ENCODE data around the gene BCL2L13. TPM values are rescaled to one million over a fixed set of nuclear protein-coding genes. Genes with fewer than 3 reads are reported as not detected.

Gene BCL2L13
- total and polyA plus RNA-seq, 10 donors = 13.4 to 53.5 (median 35.9) TPM

- H3K27me3 ChIP-seq (replicated peaks in 1 of 7) = no peaks in the 10 kb centered on the region
- H3K4me3 ChIP-seq = no peak overlapping the region
- H3K36me3 ChIP-seq = peaks cover 0 to 67% (median 36%) of the 10 kb centered on the region in 6 donors
- H3K9me3 ChIP-seq = no peaks in the 10 kb centered on the region
- intact Hi-C loops (cut with DNase I; ENCODE audit: low total_unique reads) = no loop called here
- no peak for TF ChIP-seq POLR2AphosphoS5 (IDR thresholded peaks at IDR 0.05)
- TF ChIP-seq POLR2A (IDR thresholded peaks at IDR 0.05) = no peak
- no peak for TF ChIP-seq CTCF (IDR thresholded peaks at IDR 0.05 in 8 of 11, conservative IDR thresholded peaks at IDR 0.05 in 3 of 11)
- peak overlapping the region in 4 of 8 donors; percentile 1 to 28 (median 21) for H3K27ac ChIP-seq
- WGBS, 5 donors = 81 to 86% (median 86%) methylated on average over 13 of the region's 13 CpGs
- DNase-seq = no peak
- peaks cover 0 to 20% (median 7%) of the 10 kb centered on the region in 6 donors for H3K4me1 ChIP-seq
Observed at GRCh38 chr22:17726006-17726927, 87.7 kb downstream of the BCL2L13 start.

- peak in 1 of 3 donors; percentile 31 for TF ChIP-seq POLR2AphosphoS5 (IDR thresholded peaks at IDR 0.05)
- TF ChIP-seq POLR2A (IDR thresholded peaks at IDR 0.05) = no peak
- Histone ChIP-seq H3K4me3 (no peak overlapping the region), H3K4me1 (peaks cover 0 to 20% (median 7%) of the 10 kb centered on the region in 6 donors), H3K27me3 (replicated peaks in 1 of 7) (no peaks in the 10 kb centered on the region), H3K36me3 (peaks cover 0 to 77% (median 38%) of the 10 kb centered on the region in 6 donors), H3K27ac (peak overlapping the region in 4 of 8 donors; percentile 1 to 28 (median 21)), H3K9me3 (no peaks in the 10 kb centered on the region)
- DNase-seq = no peak
- intact Hi-C loops (cut with DNase I; ENCODE audit: low total_unique reads) = no loop called here
- WGBS, 5 donors = 54 to 73% (median 68%) methylated on average over 18 of the region's 18 CpGs
Observed at GRCh38 chr22:17726928-17727897, 88.7 kb downstream of the BCL2L13 start.

- Histone ChIP-seq H3K27ac (no peak overlapping the region), H3K9me3 (no peaks in the 10 kb centered on the region), H3K27me3 (replicated peaks in 1 of 7) (no peaks in the 10 kb centered on the region), H3K36me3 (peaks cover 0 to 83% (median 52%) of the 10 kb centered on the region in 6 donors), H3K4me1 (peaks cover 0 to 21% (median 7%) of the 10 kb centered on the region in 6 donors), H3K4me3 (no peak overlapping the region)
- no peak for DNase-seq
- intact Hi-C loops (cut with DNase I; ENCODE audit: low total_unique reads) = no loop called here
- WGBS, 5 donors = 92 to 94% (median 93%) methylated on average over 8 of the region's 8 CpGs
- TF ChIP-seq POLR2A (IDR thresholded peaks at IDR 0.05) = no peak
- no peak for TF ChIP-seq CTCF (IDR thresholded peaks at IDR 0.05 in 8 of 11, conservative IDR thresholded peaks at IDR 0.05 in 3 of 11)
- no peak for TF ChIP-seq POLR2AphosphoS5 (IDR thresholded peaks at IDR 0.05)
Observed at GRCh38 chr22:17728786-17729185, 90.2 kb downstream of the BCL2L13 start.

- 79 to 95% (median 84%) methylated on average over 6 of the region's 6 CpGs for WGBS, 5 donors
- intact Hi-C loops (cut with DNase I; ENCODE audit: low total_unique reads) = no loop called here
- DNase-seq = no peak
- Histone ChIP-seq H3K9me3 (no peaks in the 10 kb centered on the region), H3K27ac (no peak overlapping the region), H3K27me3 (replicated peaks in 1 of 7) (no peaks in the 10 kb centered on the region), H3K36me3 (peaks cover 2 to 88% (median 55%) of the 10 kb centered on the region in 6 donors), H3K4me1 (peaks cover 0 to 29% (median 9%) of the 10 kb centered on the region in 6 donors), H3K4me3 (no peak overlapping the region)
- TF ChIP-seq POLR2A (IDR thresholded peaks at IDR 0.05) (no peak), POLR2AphosphoS5 (IDR thresholded peaks at IDR 0.05) (no peak), CTCF (IDR thresholded peaks at IDR 0.05 in 8 of 11, conservative IDR thresholded peaks at IDR 0.05 in 3 of 11) (no peak)
Observed at GRCh38 chr22:17729561-17729960, 91.0 kb downstream of the BCL2L13 start.

Data from spleen (tissue), 11 donors.